Cardiac septum (tissue), 1 donor: ENCODE measurements around the gene ZDHHC9. TPM values are rescaled to one million over a fixed set of nuclear protein-coding genes. Genes with fewer than 3 reads are reported as not detected.

Experiments used
- DNase-seq: peaks from one replicate; pipeline ENCODE4 v3.0.0-alpha.2; 2020; ENCODE audit warnings: low spot score
- intact Hi-C: fragments of 100-400 bp; cut with DNase I; formaldehyde crosslinking; loops from one replicate; pipeline ENCODE4 v1.14.0; 2022
- total RNA-seq: library from RNA; stranded (reverse); fragmentation: NEBNext Ultra II Directional; extraction: Animal tissue kit (Norgen Biotek cat#: 25700); gene quantifications from one replicate; pipeline ENCODE4 v1.2.1, GENCODE V29; 2021
- donor health status: DM: no; HTN: no; CAD: no.

Gene ZDHHC9
- total RNA-seq, 1 donor from 2014 or later = 9.2 TPM

DNA sequence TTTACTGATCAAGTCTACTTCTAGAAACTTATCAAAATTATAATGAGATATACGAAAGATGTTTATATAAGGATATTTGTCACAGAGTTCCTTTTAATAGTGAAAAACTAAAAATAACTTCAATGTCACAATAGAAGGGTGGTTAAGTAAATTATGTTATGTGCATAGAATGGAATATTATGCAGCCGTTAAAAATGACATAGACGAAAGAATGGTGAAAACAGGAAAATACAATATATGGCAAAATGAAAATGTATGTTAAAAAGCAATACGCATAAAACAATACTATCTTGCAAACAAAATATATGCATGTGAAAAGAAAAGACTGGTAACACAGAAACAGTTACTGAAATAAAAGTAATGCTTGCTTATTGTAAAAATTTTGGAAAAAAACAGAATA lies 19.1 kb downstream of the ZDHHC9 start:
- no peak for DNase-seq
- intact Hi-C loops = loop anchor here (5.0 kb wide), 1 partner anchor 217 kb away; no protein-coding TSS in a partner anchor

DNA sequence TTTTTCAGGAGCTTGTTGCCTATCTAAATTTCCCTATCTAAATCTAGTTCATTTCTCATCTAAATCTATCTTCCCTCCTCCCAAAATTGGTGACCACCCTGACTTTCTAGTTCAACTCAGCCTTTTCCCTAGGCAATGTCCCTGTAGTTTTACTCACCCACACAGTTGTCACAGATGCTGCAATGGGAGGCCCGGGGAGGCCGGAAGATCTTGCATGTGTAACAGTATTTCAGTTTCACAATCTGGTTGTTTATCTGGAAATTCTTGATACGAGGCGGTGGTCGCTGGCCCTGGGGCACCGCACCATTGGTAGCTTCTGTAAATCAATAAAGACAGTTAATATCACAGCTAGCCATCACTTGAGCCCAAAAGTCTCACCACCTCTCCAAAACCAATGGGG lies 20.2 kb downstream of the ZDHHC9 start:
- no peak for DNase-seq
- intact Hi-C loops = loop anchor here (5.0 kb wide), 1 partner anchor 216 kb away; no protein-coding TSS in a partner anchor

DNA sequence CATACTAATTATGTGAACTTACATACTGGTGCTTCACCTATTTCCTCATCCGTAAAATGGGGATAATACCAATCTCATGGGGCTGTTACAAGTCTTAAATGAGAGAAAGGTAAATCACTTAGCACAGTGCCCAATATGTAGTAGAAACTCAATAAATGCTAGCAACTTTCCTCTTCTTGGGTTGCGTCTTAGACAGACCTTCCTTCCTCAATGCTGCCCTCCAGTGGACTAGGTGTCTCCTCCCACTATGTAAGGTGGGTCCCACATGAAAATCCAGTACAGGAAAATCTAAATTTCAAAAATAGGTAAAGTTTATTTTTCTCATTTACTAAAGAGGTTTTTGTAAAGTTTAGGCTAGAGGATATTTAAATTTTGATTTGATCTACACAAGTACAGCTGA lies 20.6 kb downstream of the ZDHHC9 start:
- DNase-seq = no peak
- intact Hi-C loops = loop anchor here (5.0 kb wide), 1 partner anchor 216 kb away; no protein-coding TSS in a partner anchor

DNA sequence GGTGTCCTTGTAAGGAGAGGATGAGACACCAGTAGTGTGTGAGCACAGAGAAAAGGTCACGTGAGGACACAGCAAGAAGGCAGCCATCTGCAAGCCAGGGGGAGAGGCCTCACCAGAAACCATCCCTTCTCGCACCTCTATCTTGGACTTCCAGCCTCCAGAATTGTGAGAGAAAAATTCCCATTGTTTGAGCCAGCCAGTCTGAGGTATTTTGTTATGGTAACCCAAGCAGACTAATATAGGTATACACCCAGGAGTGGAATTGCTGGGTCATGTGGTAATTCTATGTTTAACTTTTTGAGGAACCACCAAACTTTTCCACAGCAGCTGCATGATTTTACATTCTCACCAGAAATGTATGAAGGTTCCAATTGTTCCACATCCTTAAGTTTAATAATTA lies 25.6 kb downstream of the ZDHHC9 start:
- intact Hi-C loops = no loop called here
- DNase-seq = no peak

DNA sequence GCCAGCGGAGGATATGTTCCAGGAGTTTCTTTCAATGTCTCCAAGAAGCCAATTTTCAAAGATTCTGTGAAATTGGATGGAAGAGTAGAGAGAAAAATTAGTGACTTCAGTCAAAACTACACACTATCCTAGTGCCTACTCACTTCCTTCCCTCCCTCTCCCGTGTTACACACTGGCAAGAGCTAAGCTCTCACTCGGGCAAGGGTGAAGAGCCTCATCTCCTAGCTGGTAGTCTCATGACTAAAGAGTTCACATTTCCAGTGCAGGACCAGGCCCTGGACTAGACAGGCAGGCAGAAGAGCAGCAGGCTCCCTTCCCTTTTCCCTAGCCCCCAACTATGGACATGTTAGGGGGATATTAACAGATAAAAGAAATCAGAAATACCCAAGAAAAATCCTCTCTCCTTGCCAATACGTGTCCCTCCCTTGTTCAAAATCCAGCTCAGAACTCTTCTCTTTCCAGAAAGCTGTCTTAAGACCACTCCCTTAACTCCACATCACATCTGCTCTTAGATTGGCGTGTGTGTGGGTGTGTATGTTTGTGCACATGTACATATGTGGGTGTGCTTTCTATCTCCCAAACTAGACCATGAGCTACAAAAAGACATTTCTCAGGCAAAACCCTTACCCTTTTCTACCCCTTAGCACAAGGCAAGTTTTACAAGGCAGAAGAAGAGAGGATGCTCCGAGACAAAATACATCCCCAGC lies 29.9 kb downstream of the ZDHHC9 start:
- intact Hi-C loops = no loop called here
- no peak for DNase-seq

DNA sequence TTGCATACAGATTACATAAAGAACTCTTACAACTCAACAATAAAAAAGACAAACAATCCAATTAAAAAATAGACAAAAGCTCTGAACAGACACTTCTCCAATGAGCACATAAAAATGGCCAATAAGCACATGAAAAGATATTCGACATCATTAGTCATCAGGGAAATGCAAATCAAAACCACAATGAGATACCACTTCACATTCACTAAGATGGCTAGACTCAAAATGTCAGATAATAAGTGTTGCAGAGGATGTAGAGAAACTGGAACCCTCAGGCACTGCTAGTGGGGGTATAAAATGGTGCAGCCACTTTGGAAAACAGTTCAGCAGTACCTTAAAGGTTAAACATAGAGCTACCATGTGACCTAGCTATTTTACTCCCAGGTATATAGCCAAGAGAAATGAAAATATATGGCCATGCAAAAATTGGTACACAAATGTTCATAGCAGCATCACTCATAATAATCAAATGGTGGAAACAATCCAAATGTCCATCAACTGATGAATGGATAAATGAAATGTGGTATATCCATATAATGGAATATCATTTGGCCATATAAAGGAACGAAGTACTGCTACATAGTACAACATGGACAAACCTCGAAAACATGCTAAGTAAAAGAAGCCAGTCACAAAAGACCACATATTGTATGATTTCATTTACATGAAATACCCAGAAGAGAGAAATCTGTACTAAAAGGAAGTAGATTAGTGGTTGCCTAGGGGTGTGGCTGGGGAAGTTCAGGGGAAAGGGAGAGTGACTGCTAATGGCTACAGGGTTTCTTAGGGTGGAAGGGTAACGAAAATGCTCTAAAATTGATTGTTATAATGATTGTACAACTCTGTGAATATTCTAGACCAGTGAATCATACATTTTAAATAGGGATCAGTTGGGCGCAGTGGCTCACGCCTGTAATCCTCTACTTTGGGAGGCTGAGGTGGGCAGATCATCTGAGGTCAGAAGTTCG lies 34.6 kb downstream of the ZDHHC9 start:
- intact Hi-C loops = no loop called here
- no peak for DNase-seq

DNA sequence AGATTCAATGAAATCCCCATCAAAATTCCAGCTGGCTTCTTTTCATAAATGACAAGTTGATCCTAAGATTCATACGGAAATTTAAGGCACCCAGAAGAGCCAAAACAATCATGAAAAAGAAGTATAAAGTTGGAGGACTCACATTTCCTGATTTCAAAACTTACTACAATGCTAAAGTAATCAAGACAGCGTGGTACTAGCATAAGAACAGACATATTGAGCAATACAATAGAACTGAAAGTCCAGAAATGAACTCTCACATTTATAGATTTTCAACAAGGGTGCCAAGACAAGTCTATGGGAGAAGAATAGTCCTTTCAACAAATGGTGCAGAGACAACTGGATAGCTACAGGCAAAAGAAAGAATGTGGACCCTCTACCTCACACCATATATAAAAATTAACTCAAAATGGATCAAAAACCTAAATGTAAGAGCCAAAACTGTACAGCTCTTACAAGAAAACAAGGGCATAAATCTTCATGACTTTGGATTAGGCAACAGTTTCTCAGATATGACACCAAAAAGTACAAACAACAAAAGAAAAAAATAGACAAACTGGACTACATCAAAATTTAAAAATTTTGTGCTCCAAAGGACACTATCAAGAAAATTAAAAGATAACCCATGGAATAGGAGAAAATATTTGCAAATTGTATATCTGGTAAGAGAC lies 35.4 kb downstream of the ZDHHC9 start:
- DNase-seq = no peak
- intact Hi-C loops = no loop called here

DNA sequence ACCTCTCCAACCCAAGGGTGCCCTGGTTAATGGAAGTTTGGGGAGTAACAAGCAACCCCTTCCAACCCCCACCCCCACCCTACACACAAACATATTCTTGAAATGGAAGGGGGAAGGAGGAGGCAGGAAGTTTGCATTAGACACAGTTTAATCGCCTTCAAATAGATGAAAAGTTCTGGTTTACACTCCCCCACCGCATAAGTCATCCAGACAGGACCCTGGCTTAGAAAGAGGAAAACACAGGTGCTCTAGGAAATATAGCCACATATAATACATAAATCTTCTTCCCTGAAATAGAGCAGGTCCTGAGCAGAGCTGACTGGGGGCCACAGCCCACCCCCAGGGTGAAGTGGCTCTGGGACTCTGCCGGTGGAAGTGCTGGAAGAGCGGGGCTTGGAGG lies 38.9 kb downstream of the ZDHHC9 start:
- no peak for DNase-seq
- intact Hi-C loops = no loop called here

DNA sequence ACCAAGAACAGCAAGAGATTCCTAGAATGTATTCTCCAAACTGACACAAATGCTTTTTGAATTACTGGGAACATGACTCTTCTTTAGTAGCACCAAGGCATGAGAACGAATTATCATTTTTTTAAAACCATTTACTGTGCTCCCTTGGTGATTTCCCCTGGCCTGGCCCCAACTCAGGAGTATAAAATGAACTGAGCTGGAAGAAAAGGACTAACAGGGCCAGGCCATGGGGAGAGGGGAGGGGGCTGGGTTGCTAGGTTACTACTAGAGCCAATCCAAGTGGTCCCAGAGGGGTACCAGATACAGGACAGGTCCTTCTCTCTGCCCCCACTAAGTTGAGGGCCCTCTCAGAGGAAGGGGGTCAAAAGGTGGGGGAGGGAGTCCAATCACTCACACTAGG lies 40.8 kb downstream of the ZDHHC9 start:
- intact Hi-C loops = no loop called here
- no peak for DNase-seq

DNA sequence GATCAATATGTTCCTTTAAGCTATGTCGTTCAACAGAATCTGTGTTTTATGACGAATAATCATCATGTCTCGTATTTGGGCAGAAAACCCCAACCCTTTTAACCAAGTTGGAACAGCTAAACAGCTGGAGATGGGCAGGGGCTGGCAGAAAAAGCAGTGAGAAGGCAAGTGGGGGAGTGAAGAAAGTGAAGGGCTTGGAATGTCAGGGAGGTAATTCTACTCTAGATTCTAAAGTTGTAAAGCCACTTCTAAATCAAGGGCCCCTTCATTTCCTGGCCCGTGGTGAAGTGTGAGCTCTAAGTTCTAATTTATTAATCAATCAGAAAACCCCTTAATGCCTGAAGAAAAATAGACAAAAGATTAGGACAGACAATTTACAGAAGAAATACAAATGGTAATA lies 43.5 kb downstream of the ZDHHC9 start:
- DNase-seq = no peak
- intact Hi-C loops = no loop called here

DNA sequence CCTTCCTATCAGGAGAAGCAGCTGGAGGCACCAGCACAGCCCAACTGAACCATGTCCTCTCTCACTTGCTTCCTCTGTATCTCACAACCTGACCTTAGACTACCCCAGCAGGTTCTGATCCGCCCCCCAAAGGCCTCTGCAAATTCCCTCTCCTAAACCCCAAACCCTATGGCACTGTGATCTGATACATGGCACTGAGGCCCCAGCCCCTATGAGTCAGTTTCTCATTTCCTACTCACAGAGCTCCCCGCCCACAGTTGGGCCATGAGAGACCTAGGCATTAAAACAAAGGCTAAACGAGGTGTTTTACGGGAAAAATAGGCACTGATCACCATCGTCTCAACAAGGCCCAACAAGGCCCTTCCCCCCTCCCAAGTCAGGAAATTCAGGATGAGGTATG lies 44.8 kb downstream of the ZDHHC9 start:
- DNase-seq = no peak
- intact Hi-C loops = no loop called here

DNA sequence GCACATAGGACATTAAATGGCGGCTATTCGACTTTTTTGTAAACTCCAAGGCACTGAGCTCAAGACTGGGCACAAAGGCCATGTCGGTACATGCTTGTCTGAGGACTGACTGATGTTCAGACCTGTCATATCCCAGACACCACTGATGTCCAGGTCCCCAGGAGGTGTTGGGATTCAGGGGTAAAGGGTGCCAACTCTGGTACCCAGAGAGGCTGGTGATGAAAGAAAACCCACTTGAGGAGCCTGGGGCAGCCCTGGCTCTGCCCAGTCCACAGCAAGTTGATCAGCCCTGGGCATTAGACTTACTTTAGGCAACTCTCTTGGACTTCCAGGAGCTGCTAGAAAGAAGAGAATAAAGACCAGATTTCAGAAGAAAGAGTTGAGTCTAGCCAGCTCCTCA lies 45.2 kb downstream of the ZDHHC9 start:
- DNase-seq = no peak
- intact Hi-C loops = no loop called here

DNA sequence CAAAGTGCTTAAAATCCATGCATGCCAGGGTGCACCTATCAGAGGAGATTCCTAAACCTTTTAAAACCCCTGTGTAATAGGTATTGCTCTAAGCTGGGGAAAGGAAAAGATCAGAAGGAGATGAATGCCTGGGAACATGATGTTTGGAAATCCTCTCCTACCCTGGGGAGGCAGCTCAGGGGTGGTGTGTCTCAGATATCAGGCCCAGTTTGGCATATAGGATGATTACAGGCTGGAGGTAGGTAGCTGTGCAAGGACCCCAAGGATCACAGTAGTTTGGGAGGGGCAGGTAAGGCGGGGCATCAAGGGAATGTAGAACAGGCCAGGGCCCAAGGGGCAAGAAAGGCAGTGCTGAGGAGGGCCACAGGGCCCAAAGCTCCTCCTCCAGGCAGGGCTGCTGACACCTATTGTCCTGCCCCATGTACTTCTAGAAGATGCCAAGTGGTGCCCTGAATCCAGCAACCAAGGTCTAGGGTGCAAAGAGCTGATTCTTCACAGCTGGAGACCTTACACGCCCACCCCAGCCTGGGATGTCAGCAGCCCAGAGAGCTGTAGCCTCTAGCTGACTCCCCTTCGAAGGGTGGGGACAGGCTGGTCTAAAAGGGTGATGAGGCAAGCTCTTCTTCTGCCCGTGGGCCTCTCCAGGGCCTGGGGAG lies 46.3 kb downstream of the ZDHHC9 start:
- intact Hi-C loops = no loop called here

DNA sequence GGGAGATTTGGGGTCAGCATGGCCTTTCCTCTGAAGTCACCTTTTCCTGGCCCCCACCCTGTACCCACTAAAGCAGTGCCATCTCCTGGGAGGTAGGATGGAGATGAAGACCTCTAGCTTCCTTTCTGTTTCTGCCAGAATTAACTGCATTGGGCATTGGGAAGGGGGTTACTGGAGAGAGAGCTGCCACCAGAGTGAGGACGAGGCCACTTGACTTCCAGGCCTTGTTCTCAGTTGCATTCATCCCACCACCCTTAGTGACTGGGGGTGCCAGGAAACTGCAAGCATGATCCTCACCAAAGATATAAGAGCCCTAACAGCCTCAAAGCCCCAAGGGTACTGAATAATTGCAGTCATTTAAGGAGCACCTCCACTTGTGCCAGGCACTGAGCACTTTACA lies 48.1 kb downstream of the ZDHHC9 start:
- intact Hi-C loops = no loop called here
- DNase-seq = no peak

More for the DNA sequence above, 46.3 kb downstream of the ZDHHC9 start:
- DNase-seq = no peak

DNA sequence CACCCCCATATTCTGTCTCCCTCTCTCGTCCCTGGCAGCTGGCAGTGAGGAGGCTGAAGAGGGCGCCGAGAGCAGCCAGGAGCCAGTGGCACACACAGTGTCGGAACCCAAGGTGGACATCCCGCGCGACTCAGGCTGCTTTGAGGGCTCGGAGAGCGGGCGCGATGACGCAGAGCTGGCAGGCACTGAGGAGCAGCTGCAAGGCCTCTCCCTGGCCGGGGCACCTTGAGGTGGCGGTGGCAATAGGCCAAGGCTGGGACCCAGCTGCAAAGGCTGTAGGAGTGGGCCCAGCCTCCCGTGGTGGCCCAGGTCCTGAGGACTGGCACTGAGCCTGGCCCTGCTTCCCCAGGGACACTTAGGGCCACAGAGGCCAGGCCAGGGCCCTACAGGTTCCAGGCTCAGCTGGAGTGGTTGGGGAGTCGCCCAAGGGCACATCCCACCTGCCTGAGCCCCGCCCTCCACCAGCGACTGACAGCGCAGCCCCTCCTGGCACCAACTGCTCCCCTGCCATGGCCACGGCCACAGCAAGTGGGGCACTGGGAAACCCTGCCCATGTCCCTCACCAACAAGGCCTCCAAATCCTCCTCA lies 50.0 kb downstream of the ZDHHC9 start:
- intact Hi-C loops = no loop called here
- no peak for DNase-seq

DNA sequence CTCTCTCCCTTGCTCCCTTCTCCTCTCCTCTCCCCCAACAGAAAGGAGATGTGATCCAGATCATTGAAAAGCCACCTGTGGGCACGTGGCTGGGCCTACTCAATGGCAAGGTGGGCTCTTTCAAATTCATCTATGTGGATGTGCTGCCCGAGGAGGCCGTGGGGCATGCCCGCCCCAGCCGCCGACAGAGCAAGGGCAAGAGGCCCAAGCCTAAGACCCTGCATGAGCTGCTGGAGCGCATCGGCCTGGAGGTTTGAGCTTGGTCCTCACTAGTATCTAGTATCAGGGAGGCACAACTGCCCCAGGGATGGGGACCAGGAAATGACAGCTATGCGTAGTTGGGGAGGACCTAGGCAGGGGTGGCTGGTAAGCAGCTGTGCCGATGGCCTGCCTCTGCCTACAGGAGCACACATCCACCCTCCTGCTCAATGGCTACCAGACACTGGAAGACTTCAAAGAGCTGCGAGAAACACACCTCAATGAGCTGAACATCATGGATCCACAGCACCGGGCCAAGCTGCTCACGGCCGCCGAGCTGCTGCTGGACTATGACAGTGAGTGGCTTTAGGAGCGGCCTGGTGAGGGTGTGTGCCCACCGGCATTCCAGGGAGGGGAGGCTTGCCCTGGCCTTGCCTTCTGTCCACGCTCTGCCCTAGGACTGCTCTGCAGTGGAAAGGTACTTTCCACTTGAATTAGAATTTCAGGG lies 50.9 kb downstream of the ZDHHC9 start:
- intact Hi-C loops = no loop called here
- DNase-seq = no peak

DNA sequence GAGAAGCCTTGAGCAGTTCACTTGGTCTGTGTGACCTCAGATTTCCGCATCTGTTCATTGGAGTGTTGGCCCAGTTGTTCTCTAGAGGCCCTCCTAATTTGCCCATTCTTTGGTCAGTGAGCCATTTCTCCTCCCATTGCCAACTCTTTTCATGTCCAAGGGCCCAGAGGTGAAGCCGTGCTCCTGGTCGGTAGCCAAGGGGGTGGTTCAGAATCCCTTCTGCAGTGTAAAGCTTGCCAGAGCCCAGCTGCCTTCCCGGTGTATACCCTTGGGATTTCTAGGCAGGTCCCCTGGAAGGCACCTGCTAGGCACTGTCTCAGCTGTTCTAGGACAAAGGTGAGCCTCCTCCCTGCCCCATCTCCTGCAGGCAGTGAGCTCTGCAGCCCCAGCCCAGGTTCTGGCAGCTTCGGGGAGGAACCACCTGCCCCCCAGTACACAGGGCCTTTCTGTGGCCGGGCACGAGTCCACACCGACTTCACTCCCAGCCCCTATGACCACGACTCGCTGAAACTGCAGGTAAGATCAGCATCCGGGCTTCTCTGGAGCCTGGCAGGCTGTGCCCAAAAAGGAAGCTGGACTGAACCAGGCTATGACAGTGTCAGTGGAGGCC lies 51.6 kb downstream of the ZDHHC9 start:
- DNase-seq = no peak
- intact Hi-C loops = no loop called here

DNA sequence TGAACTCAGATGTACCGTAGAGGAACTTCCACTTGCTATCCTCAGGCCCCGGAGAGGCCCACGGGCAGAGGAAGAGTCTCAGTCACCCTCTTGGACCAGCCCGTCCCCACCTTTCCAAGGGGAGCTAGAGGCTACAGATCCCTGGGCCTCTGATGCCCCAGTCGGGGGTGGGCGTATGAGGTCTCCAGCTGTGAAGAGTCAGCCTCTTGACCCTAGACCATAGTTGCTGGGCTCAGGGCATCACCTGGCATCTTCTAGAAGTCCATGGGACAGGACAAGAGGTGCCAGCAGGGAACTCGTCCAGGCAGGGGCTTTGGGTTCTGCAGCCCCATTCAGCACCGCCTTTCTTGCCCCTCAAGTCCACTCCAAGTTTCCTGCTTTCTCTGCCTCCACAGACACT lies 52.4 kb downstream of the ZDHHC9 start:
- intact Hi-C loops = no loop called here
- no peak for DNase-seq
